GM12873 (cell line): ENCODE measurements around the gene EXOC4.

ENCODE experiments used
- CTCF ChIP-seq: IDR thresholded peaks from 2 replicates; pipeline ENCODE4 v1.5.1; 2012; ENCODE audit warnings: low read depth, mild to moderate bottlenecking, moderate library complexity, low read length, control low read depth; ENCODE audit not compliant: insufficient read depth; ENCODE audit errors: missing control alignments

EXOC4 gene

GRCh38 chr7:133570321-133570720 is 317.4 kb downstream of the EXOC4 start:
- TF ChIP-seq CTCF = no peak

- TF ChIP-seq CTCF = no peak
Measured at GRCh38 chr7:133571076-133571475, 318.2 kb downstream of the EXOC4 start.

GRCh38 chr7:133572087-133572486 is 319.2 kb downstream of the EXOC4 start:
- TF ChIP-seq CTCF = no peak

GRCh38 chr7:133572843-133573242 is 320.0 kb downstream of the EXOC4 start:
- no peak for TF ChIP-seq CTCF

GRCh38 chr7:133573554-133574265 is 320.8 kb downstream of the EXOC4 start:
- TF ChIP-seq CTCF = no peak

GRCh38 chr7:133575726-133576440 is 323.0 kb downstream of the EXOC4 start:
- TF ChIP-seq CTCF = no peak

- no peak for TF ChIP-seq CTCF
Measured at GRCh38 chr7:133576612-133577168, 323.8 kb downstream of the EXOC4 start.
